Fibroblast of skin of scalp (primary cell): ENCODE measurements around the gene SCN8A.

ENCODE experiments used
- DNase-seq: peaks from one replicate; pipeline ENCODE4 v3.0.0-alpha.2; 2013

Gene SCN8A

DNA sequence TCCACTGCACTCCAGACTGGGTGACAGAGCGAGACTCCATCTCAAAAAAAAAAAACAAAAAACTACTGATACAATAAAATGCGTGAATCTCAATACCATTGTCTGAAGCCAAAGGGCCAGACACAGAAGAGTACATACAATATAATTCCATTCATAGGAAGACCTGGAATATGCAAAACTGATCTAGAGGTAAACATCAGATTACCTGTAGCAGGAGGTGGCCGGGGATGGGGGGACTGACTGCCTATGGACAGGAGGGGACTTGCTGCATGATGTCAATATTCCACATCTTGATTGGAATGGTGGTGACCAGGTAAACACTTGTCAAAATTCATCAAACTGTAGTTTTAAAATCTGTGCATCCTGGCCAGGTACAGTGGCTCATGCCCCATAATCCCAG is 270.0 kb downstream of the SCN8A start:
- DNase-seq = no peak
